Measurements from ENCODE around the gene TIAM1.
A peak's percentile ranks its signal among the peaks of the same experiment; 100 is the strongest.

The TIAM1 gene

GRCh38 chr21:31289702-31290101, 54.4 kb downstream of the TIAM1 start:
- peak; percentile 81 for ATAC-seq
- no peak overlapping the region for H3K4me3 Mint-ChIP-seq
- H3K27me3 Mint-ChIP-seq, result no peaks in the 10 kb centered on the region
- H3K27ac Mint-ChIP-seq, result no peak overlapping the region
- peaks cover 6% of the 10 kb centered on the region for H3K9me3 Mint-ChIP-seq
- H3K36me3 Mint-ChIP-seq, result no peaks in the 10 kb centered on the region
- H3K4me1 Mint-ChIP-seq, result no peaks in the 10 kb centered on the region

- ATAC-seq, result no peak
- H3K4me3 Mint-ChIP-seq, result no peak overlapping the region
- H3K36me3 Mint-ChIP-seq, result no peaks in the 10 kb centered on the region
- no peak overlapping the region for H3K27ac Mint-ChIP-seq
- no peaks in the 10 kb centered on the region for H3K4me1 Mint-ChIP-seq
- H3K9me3 Mint-ChIP-seq, result peaks cover 6% of the 10 kb centered on the region
- H3K27me3 Mint-ChIP-seq, result no peaks in the 10 kb centered on the region
Measured at GRCh38 chr21:31288191-31288590, 55.9 kb downstream of the TIAM1 start.

- Mint-ChIP-seq H3K27me3 (no peaks in the 10 kb centered on the region), H3K4me1 (no peaks in the 10 kb centered on the region), H3K4me3 (no peak overlapping the region), H3K9me3 (peaks cover 6% of the 10 kb centered on the region), H3K36me3 (no peaks in the 10 kb centered on the region), H3K27ac (no peak overlapping the region)
- no peak for ATAC-seq
Measured at GRCh38 chr21:31287201-31287600, 56.9 kb downstream of the TIAM1 start.

- Mint-ChIP-seq H3K27ac (no peak overlapping the region), H3K36me3 (no peaks in the 10 kb centered on the region), H3K27me3 (no peaks in the 10 kb centered on the region), H3K4me1 (no peaks in the 10 kb centered on the region), H3K9me3 (peaks cover 8% of the 10 kb centered on the region), H3K4me3 (no peak overlapping the region)
- ATAC-seq, result no peak
Measured at GRCh38 chr21:31286621-31287020, 57.4 kb downstream of the TIAM1 start.

- no peak overlapping the region for H3K27ac Mint-ChIP-seq
- no peaks in the 10 kb centered on the region for H3K36me3 Mint-ChIP-seq
- H3K4me1 Mint-ChIP-seq, result no peaks in the 10 kb centered on the region
- no peaks in the 10 kb centered on the region for H3K27me3 Mint-ChIP-seq
- H3K9me3 Mint-ChIP-seq, result peaks cover 10% of the 10 kb centered on the region
- no peak overlapping the region for H3K4me3 Mint-ChIP-seq
- ATAC-seq, result no peak
Measured at GRCh38 chr21:31284797-31285397, 59.2 kb downstream of the TIAM1 start.

GRCh38 chr21:31283025-31283424, 61.0 kb downstream of the TIAM1 start:
- Mint-ChIP-seq H3K4me3 (no peak overlapping the region), H3K9me3 (peaks cover 10% of the 10 kb centered on the region), H3K27ac (no peak overlapping the region), H3K36me3 (no peaks in the 10 kb centered on the region), H3K27me3 (no peaks in the 10 kb centered on the region), H3K4me1 (no peaks in the 10 kb centered on the region)
- no peak for ATAC-seq

GRCh38 chr21:31282095-31282709, 61.9 kb downstream of the TIAM1 start:
- Mint-ChIP-seq H3K9me3 (peaks cover 4% of the 10 kb centered on the region), H3K36me3 (no peaks in the 10 kb centered on the region), H3K4me3 (no peak overlapping the region), H3K27me3 (no peaks in the 10 kb centered on the region), H3K4me1 (no peaks in the 10 kb centered on the region), H3K27ac (no peak overlapping the region)
- ATAC-seq, result no peak

GRCh38 chr21:31281561-31281960, 62.5 kb downstream of the TIAM1 start:
- Mint-ChIP-seq H3K27ac (no peak overlapping the region), H3K9me3 (peaks cover 4% of the 10 kb centered on the region), H3K27me3 (no peaks in the 10 kb centered on the region), H3K4me3 (no peak overlapping the region), H3K36me3 (no peaks in the 10 kb centered on the region), H3K4me1 (no peaks in the 10 kb centered on the region)
- no peak for ATAC-seq

GRCh38 chr21:31279986-31280385, 64.1 kb downstream of the TIAM1 start:
- Mint-ChIP-seq H3K27ac (no peak overlapping the region), H3K36me3 (no peaks in the 10 kb centered on the region), H3K27me3 (no peaks in the 10 kb centered on the region), H3K9me3 (peaks cover 4% of the 10 kb centered on the region), H3K4me1 (no peaks in the 10 kb centered on the region), H3K4me3 (no peak overlapping the region)
- no peak for ATAC-seq

- Mint-ChIP-seq H3K27me3 (no peaks in the 10 kb centered on the region), H3K4me3 (no peak overlapping the region), H3K9me3 (peaks cover 4% of the 10 kb centered on the region), H3K4me1 (no peaks in the 10 kb centered on the region), H3K27ac (no peak overlapping the region), H3K36me3 (no peaks in the 10 kb centered on the region)
- no peak for ATAC-seq
Measured at GRCh38 chr21:31279214-31279613, 64.8 kb downstream of the TIAM1 start.

GRCh38 chr21:31278511-31279130, 65.4 kb downstream of the TIAM1 start:
- no peaks in the 10 kb centered on the region for H3K36me3 Mint-ChIP-seq
- H3K9me3 Mint-ChIP-seq, result peaks cover 4% of the 10 kb centered on the region
- H3K27ac Mint-ChIP-seq, result no peak overlapping the region
- H3K4me1 Mint-ChIP-seq, result no peaks in the 10 kb centered on the region
- H3K27me3 Mint-ChIP-seq, result no peaks in the 10 kb centered on the region
- ATAC-seq, result no peak
- H3K4me3 Mint-ChIP-seq, result no peak overlapping the region

GRCh38 chr21:31276663-31277062, 67.4 kb downstream of the TIAM1 start:
- peaks cover 8% of the 10 kb centered on the region for H3K9me3 Mint-ChIP-seq
- no peak overlapping the region for H3K27ac Mint-ChIP-seq
- no peaks in the 10 kb centered on the region for H3K27me3 Mint-ChIP-seq
- no peaks in the 10 kb centered on the region for H3K4me1 Mint-ChIP-seq
- no peaks in the 10 kb centered on the region for H3K36me3 Mint-ChIP-seq
- no peak overlapping the region for H3K4me3 Mint-ChIP-seq
- no peak for ATAC-seq

- no peaks in the 10 kb centered on the region for H3K4me1 Mint-ChIP-seq
- H3K27me3 Mint-ChIP-seq, result peaks cover 3% of the 10 kb centered on the region
- no peaks in the 10 kb centered on the region for H3K36me3 Mint-ChIP-seq
- peaks cover 5% of the 10 kb centered on the region for H3K9me3 Mint-ChIP-seq
- ATAC-seq, result no peak
- H3K27ac Mint-ChIP-seq, result no peak overlapping the region
- no peak overlapping the region for H3K4me3 Mint-ChIP-seq
Measured at GRCh38 chr21:31275901-31276300, 68.2 kb downstream of the TIAM1 start.

GRCh38 chr21:31273278-31273677, 70.8 kb downstream of the TIAM1 start:
- H3K9me3 Mint-ChIP-seq, result peaks cover 5% of the 10 kb centered on the region
- H3K4me1 Mint-ChIP-seq, result no peaks in the 10 kb centered on the region
- H3K27ac Mint-ChIP-seq, result no peak overlapping the region
- H3K4me3 Mint-ChIP-seq, result no peak overlapping the region
- peaks cover 17% of the 10 kb centered on the region for H3K27me3 Mint-ChIP-seq
- no peaks in the 10 kb centered on the region for H3K36me3 Mint-ChIP-seq
- no peak for ATAC-seq

- Mint-ChIP-seq H3K9me3 (peaks cover 1% of the 10 kb centered on the region), H3K4me1 (no peaks in the 10 kb centered on the region)
Measured at GRCh38 chr21:31268090-31268489, 76.0 kb downstream of the TIAM1 start.

GRCh38 chr21:31267644-31268043, 76.4 kb downstream of the TIAM1 start:
- Mint-ChIP-seq H3K27ac (no peak overlapping the region), H3K4me3 (no peak overlapping the region), H3K9me3 (no peaks in the 10 kb centered on the region), H3K36me3 (no peaks in the 10 kb centered on the region), H3K27me3 (peaks cover 42% of the 10 kb centered on the region), H3K4me1 (no peaks in the 10 kb centered on the region)
- ATAC-seq, result no peak

More at GRCh38 chr21:31268090-31268489, 76.0 kb downstream of the TIAM1 start:
- Mint-ChIP-seq H3K4me3 (no peak overlapping the region), H3K36me3 (no peaks in the 10 kb centered on the region), H3K27me3 (peaks cover 42% of the 10 kb centered on the region), H3K27ac (no peak overlapping the region)
- ATAC-seq, result no peak
